ENCODE measurements around the gene MGMT. TPM values are rescaled to one million over a fixed set of nuclear protein-coding genes. Genes with fewer than 3 reads are reported as not detected.

MGMT gene
- total RNA-seq, 1 donor from 2014 or later = 20.8 TPM

- no peak overlapping the region for H3K4me3 Mint-ChIP-seq (ENCODE audit: unreplicated experiment)
- no peak for DNase-seq (ENCODE audit: extremely low spot score, unreplicated experiment)
Observed at GRCh38 chr10:129564923-129565322, 97.9 kb downstream of the MGMT start.

GRCh38 chr10:129568583-129569344 lies 101.7 kb downstream of the MGMT start:
- Mint-ChIP-seq H3K9me3 (ENCODE audit: unreplicated experiment) (peaks cover 14% of the 10 kb centered on the region), H3K4me3 (ENCODE audit: unreplicated experiment) (no peak overlapping the region), H3K27me3 (ENCODE audit: unreplicated experiment) (no peaks in the 10 kb centered on the region), H3K27ac (ENCODE audit: unreplicated experiment) (no peak overlapping the region), H3K4me1 (ENCODE audit: unreplicated experiment) (no peaks in the 10 kb centered on the region), H3K36me3 (ENCODE audit: unreplicated experiment) (no peaks in the 10 kb centered on the region)
- peak; percentile 69 for DNase-seq (ENCODE audit: extremely low spot score, unreplicated experiment)
- TF ChIP-seq CTCF (IDR thresholded peaks at IDR 0.05) = no peak

More at GRCh38 chr10:129564923-129565322, 97.9 kb downstream of the MGMT start:
- no peak for TF ChIP-seq CTCF (IDR thresholded peaks at IDR 0.05)
- Mint-ChIP-seq H3K36me3 (ENCODE audit: unreplicated experiment) (no peaks in the 10 kb centered on the region), H3K4me1 (ENCODE audit: unreplicated experiment) (no peaks in the 10 kb centered on the region), H3K27me3 (ENCODE audit: unreplicated experiment) (no peaks in the 10 kb centered on the region), H3K27ac (ENCODE audit: unreplicated experiment) (no peak overlapping the region), H3K9me3 (ENCODE audit: unreplicated experiment) (no peaks in the 10 kb centered on the region)

GRCh38 chr10:129570185-129570584 lies 103.1 kb downstream of the MGMT start:
- H3K36me3 Mint-ChIP-seq (ENCODE audit: unreplicated experiment) = no peaks in the 10 kb centered on the region
- no peak for TF ChIP-seq CTCF (IDR thresholded peaks at IDR 0.05)
- no peaks in the 10 kb centered on the region for H3K4me1 Mint-ChIP-seq (ENCODE audit: unreplicated experiment)
- no peaks in the 10 kb centered on the region for H3K27me3 Mint-ChIP-seq (ENCODE audit: unreplicated experiment)
- H3K4me3 Mint-ChIP-seq (ENCODE audit: unreplicated experiment) = no peak overlapping the region
- peak; percentile 80 for DNase-seq (ENCODE audit: extremely low spot score, unreplicated experiment)
- H3K9me3 Mint-ChIP-seq (ENCODE audit: unreplicated experiment) = peaks cover 14% of the 10 kb centered on the region
- no peak overlapping the region for H3K27ac Mint-ChIP-seq (ENCODE audit: unreplicated experiment)

GRCh38 chr10:129579228-129579627 lies 112.2 kb downstream of the MGMT start:
- DNase-seq (ENCODE audit: extremely low spot score, unreplicated experiment) = no peak
- Mint-ChIP-seq H3K36me3 (ENCODE audit: unreplicated experiment) (no peaks in the 10 kb centered on the region), H3K27ac (ENCODE audit: unreplicated experiment) (no peak overlapping the region), H3K27me3 (ENCODE audit: unreplicated experiment) (no peaks in the 10 kb centered on the region), H3K9me3 (ENCODE audit: unreplicated experiment) (peaks cover 6% of the 10 kb centered on the region), H3K4me3 (ENCODE audit: unreplicated experiment) (no peak overlapping the region), H3K4me1 (ENCODE audit: unreplicated experiment) (no peaks in the 10 kb centered on the region)
- TF ChIP-seq CTCF (IDR thresholded peaks at IDR 0.05) = no peak

- Mint-ChIP-seq H3K4me3 (ENCODE audit: unreplicated experiment) (no peak overlapping the region), H3K27me3 (ENCODE audit: unreplicated experiment) (no peaks in the 10 kb centered on the region), H3K36me3 (ENCODE audit: unreplicated experiment) (no peaks in the 10 kb centered on the region), H3K9me3 (ENCODE audit: unreplicated experiment) (peaks cover 7% of the 10 kb centered on the region), H3K27ac (ENCODE audit: unreplicated experiment) (no peak overlapping the region), H3K4me1 (ENCODE audit: unreplicated experiment) (no peaks in the 10 kb centered on the region)
- DNase-seq (ENCODE audit: extremely low spot score, unreplicated experiment) = peak; percentile 82
- TF ChIP-seq CTCF (IDR thresholded peaks at IDR 0.05) = no peak
Observed at GRCh38 chr10:129580010-129580409, 113.0 kb downstream of the MGMT start.
